HG02852 (cell line): ENCODE data around the gene GNAO1.
A peak's percentile ranks its signal among the peaks of the same experiment; 100 is the strongest.

ENCODE experiments used
- ATAC-seq: cut with Tn5 transposase; IDR thresholded peaks from one replicate; pipeline ENCODE4 v1.9.1; 2021; ENCODE audit warnings: mild to moderate bottlenecking, moderate library complexity; ENCODE audit not compliant: unreplicated experiment

The GNAO1 gene

DNA sequence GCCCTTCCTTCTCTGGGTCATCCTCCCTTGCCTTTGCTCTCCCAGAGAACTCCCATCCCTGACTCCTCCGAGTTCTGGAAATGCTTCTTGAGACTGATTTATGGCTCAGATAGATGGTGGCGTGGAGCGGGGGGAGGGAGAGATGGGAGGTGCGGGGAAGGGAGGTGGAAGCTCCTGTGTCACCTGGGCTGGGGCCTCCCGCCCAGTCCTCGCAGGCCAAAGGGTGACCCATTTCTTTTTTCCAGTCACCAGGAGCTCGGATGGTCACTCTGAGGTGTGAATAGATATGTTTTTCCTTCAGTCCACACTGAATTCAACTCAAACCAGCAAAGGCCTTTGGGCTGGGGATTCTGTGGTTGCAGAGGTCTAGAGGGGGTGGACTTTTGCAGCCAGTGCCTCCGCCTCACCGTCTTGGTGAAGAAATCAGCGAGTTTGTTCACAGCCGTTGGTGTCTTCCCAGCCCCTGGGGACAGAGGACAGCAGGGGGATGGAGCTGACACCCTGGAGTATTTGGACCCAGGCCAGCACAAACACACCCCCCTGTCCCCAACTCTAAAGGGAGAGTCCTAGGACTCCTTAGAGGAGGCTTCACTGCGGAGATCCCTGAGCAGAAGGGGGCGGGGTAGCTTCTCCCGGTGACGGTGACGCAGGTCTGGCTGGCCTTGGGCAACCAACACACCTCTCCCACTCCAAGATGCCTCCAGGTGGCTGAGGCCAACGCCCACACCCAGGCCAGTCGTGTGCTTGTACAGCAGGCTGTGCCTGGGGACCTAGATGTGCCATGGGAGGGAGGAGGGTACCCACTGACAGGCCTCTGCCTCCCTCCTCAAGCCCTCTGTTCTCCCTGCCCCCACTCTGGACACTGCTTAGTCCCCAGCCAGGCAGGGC lies 153.5 kb downstream of the GNAO1 start:
- no peak for ATAC-seq

GRCh38 chr16:56345406-56346050 lies 154.2 kb downstream of the GNAO1 start:
- ATAC-seq, result no peak

DNA sequence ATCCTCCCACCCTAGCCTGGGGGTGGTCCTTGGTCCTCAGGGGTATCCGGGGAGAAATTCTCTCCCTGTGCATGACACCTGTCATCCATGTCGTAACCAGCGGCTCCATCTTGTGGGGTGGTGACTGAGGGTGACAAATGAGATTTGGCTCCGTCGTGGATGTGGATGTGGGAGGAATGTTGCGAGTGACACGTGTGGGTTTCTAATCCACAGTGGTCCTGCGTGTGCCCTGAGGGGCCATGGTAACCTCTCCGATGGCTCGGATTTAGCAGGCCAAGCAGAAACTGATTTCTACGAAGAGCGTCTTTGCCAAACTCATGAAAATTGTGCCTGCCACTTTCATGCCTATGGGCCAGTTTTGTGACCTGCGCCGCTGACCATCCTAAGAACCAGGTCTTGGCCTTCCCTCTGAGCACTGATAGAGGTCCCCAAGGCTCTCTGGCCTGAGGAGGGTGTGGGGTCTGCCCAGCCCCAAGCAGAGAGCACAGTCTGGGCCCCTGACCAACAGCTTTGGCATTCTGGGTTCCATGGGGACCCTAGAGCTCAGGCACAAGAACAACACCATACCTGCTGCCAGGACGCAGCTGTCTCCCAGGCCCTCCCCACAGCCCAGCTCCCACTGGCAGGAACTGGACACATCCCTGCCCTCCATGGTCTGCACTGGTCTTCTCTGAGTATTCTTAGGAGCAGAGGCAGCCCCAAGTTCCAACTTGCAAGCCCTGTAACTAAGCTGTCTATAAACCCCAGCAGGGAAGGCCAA lies 155.0 kb downstream of the GNAO1 start:
- ATAC-seq, result no peak

- no peak for ATAC-seq
These were observed 155.9 kb downstream of the GNAO1 start for GRCh38 chr16:56347166-56347565.

DNA sequence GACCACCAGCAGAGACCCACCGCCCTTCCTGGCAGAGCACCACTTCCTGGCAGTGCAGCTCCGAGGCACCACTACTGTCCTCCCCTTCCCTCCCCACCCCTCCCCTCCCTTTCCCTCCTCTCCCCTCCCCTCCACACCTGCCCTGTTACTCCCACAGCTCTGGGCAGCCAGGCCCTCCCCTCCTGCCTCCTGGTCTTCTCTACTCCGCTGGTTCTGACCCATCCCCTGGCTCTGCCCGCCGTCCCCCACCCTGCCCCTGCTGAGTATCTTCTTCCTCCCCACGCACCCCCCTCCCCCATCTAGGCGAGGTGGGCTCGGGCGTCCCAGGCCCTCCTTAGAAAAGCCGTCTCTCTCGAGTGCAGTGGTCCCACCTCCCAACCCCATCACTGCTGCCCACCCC lies 156.4 kb downstream of the GNAO1 start:
- no peak for ATAC-seq

DNA sequence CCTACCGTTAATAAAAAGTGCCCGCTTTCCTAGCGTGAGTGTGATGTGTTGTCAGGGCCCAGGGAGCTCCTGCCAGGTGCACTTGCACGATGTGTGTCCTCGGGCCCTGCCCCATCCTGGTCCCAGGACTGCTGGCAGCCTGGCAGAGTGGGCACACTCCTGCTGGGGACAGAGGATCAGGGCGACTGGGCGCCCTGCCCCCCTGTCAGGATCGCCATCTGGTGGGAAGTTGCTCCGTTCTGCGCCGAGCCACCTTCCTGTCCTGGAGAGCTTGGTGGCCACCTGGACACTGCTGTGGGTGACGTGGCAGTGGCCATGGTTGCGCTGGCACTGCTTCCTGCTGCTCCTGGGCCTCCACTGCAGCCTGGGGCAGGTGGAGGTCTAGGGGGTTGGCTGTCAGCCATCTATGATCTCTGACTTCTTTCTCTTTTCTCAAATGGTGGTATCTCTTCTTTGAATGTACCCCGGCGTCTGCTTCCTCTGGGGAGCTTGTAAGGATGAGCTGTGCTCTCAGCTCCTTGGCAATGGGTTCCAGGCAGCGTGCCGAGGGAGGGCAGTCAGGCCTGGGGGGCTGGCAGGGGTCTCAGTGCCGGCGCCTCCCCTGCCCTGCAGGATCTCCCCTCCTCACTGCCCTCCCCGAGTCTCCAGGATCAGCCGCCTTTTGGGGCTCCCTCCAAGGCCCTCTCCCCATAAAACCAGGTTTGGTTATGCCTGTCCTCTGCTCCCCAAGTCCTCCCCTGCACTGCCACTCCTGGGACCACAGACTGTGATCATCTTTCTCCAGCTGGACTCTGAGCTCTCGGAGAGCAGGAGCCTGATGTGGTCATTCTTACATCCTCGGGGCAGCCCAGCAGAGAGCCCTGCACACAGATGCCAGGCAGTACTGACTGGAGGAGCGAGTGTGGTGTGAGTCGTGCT lies 157.1 kb downstream of the GNAO1 start:
- no peak for ATAC-seq

DNA sequence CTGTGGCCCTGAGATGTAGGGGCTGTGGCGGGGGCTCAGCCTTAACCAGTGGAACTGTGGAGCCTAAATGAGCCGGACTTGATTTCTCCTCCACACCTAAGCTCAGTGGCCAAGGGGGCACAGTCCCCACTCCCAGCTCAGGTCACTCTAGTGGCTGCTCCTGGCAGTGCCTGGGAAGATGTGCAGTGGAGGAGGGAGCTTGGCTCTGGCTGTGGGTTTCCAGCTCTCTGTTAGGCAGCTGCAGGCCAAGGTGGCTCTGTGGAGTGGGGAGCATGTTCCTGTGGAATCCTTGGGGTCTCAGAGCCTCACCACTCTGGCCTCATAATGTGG lies 157.8 kb downstream of the GNAO1 start:
- no peak for ATAC-seq

- ATAC-seq, result no peak
These were observed 158.4 kb downstream of the GNAO1 start for GRCh38 chr16:56349711-56350161.

GRCh38 chr16:56350491-56351405 lies 159.5 kb downstream of the GNAO1 start:
- no peak for ATAC-seq

DNA sequence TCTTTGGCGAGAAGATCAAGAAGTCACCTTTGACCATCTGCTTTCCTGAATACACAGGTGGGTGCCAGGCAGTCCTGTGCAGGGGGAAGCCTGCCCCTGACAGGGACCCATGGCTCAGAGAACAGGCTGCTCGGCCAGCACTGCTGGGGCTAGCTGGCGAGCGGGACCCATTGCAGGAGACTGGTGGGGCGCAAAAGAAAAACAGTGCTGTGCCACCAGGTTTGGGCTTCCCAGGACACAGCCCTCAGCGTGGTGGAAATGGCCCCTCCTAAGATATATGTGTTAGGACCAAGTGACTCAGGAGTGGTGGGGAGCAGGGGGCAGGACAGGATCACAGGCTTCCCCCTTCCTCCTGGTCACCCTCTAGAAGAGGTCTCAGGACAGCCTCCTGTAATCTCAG lies 160.2 kb downstream of the GNAO1 start:
- no peak for ATAC-seq

DNA sequence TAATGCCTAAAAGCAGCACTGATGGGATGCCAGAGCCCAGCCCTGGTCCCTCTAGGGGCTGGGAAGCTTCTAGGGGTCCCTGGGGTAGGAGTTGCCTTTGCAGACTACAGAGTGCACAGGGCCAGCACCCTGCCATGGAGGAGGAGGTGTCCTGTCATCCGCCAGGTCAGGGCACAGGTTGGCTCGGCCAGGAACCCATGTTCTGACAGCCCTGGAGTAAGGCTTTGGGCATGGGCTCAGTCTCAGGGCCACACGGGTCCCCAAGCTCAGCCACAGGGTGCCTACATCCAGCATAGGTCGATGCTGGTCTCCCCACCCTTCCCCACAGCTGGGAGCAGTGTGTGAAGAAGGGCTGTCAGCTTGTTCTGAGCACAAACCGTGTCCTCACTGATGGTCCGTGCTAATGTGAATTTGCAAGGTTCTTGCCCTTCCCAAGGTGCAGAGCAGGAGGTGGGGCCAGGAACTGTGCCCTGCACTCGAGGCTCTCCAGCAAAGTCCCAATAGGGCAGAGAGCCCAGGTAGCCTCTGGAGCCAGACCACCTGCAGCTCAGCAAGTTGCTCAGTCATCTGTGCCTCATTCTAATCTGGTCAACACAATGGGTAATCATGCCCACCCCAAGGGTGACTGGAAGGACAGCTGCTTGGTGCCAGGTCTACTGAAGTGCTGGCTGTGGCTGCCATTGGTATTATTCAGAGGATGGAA lies 161.2 kb downstream of the GNAO1 start:
- ATAC-seq, result no peak

DNA sequence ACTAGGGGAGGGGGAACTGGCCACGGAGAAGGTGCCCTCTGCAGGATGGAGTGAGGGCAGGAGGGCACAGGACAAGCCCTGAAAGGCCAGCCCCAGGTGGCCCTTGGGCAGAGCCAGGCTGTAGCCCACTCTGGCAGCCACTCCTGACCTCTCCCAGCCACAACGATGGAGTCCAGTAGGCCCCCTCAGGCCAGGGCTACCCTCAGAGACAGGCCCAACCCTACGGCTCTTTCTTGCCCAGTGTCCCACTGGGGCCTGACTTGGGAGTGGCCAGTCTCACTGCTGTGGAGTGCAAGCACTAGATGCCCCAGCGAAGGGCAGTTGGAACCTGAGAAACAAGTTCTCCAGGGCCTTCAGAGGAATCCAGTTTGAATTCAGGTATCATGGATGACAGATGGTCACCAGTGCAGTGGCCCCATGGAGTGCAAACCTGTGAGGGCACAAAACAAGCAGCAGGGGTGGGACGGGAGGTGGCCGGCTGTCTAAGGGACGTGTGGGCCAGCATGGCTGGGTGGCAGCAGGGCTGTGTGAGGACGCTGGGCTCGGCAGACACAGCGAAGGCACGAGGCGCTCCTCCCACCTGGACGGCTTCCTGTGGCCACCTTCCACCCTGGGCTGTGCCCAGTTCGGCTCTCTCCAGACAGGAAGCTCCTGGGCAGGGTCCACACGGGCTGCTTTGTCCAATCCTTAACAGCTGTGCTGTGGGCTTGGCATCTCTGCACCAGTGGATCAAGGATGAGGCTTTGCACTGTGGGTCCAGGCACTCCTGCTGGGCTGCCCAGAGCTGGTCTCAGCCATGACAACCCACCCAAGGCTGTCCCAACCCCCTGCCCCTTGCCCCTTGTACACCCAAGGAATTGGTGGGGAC lies 162.0 kb downstream of the GNAO1 start:
- no peak for ATAC-seq

DNA sequence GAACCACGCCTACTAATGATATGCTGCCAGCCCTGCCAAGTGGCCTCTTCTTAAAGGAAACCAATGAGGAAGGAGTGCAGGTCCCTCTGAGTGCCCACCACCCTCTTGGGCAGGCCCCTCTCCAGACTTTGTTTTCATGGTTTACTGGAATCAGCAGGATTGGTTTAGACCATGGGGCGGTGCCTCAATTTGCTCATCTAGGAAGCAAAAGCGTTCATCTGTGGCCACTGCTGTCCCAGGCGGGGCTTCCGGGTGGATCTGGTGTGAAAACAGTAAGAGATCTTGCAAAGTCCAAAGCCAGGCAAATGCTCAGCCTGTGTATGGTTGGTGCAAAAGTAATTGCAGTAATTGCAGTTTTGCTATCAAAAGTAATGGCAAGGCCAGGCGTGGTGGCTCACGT lies 162.7 kb downstream of the GNAO1 start:
- ATAC-seq, result no peak

DNA sequence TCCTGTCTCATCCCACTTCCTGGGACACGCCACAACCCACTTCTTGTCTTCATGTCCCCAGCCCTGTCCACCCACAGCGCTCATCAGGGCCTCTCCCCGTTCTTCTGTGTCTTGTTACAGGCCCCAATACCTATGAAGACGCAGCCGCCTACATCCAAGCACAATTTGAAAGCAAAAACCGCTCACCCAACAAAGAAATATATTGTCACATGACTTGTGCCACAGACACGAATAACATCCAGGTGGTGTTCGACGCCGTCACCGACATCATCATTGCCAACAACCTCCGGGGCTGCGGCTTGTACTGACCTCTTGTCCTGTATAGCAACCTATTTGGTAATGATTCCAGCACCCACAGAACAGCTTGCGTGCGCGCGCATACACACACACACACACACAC lies 163.5 kb downstream of the GNAO1 start:
- no peak for ATAC-seq

- no peak for ATAC-seq
These were observed 163.9 kb downstream of the GNAO1 start for GRCh38 chr16:56355221-56355620.

- no peak for ATAC-seq
These were observed 164.5 kb downstream of the GNAO1 start for GRCh38 chr16:56355786-56356275.

- peak; percentile 89 for ATAC-seq
These were observed 165.3 kb downstream of the GNAO1 start for GRCh38 chr16:56356276-56357240.
